Measurements from ENCODE around the gene ZNF680. TPM values are rescaled to one million over a fixed set of nuclear protein-coding genes. Genes with fewer than 3 reads are reported as not detected.

ZNF680 gene
- total RNA-seq, 1 donor from 2014 or later: 9.1 TPM

- H3K27me3 Mint-ChIP-seq (ENCODE audit: unreplicated experiment): no peaks in the 10 kb centered on the region
- H3K27ac Mint-ChIP-seq (ENCODE audit: unreplicated experiment): peak overlapping the region; percentile 99
- H3K4me3 Mint-ChIP-seq (ENCODE audit: unreplicated experiment): peak overlapping the region; percentile 99
- H3K4me1 Mint-ChIP-seq (ENCODE audit: unreplicated experiment): peaks cover 42% of the 10 kb centered on the region
- no peaks in the 10 kb centered on the region for H3K9me3 Mint-ChIP-seq (ENCODE audit: unreplicated experiment)
- peaks cover 6% of the 10 kb centered on the region for H3K36me3 Mint-ChIP-seq (ENCODE audit: unreplicated experiment)
- DNase-seq (ENCODE audit: extremely low spot score, unreplicated experiment): no peak
- no peak for TF ChIP-seq CTCF (IDR thresholded peaks at IDR 0.05)
Observed at GRCh38 chr7:64562256-64562625, 630 bp downstream of the ZNF680 start.

GRCh38 chr7:64559206-64559605 lies 3.7 kb downstream of the ZNF680 start:
- no peak for TF ChIP-seq CTCF (IDR thresholded peaks at IDR 0.05)
- H3K27ac Mint-ChIP-seq (ENCODE audit: unreplicated experiment): peak overlapping the region; percentile 65
- peaks cover 62% of the 10 kb centered on the region for H3K4me1 Mint-ChIP-seq (ENCODE audit: unreplicated experiment)
- H3K4me3 Mint-ChIP-seq (ENCODE audit: unreplicated experiment): no peak overlapping the region
- peaks cover 15% of the 10 kb centered on the region for H3K36me3 Mint-ChIP-seq (ENCODE audit: unreplicated experiment)
- no peak for DNase-seq (ENCODE audit: extremely low spot score, unreplicated experiment)
- no peaks in the 10 kb centered on the region for H3K27me3 Mint-ChIP-seq (ENCODE audit: unreplicated experiment)
- H3K9me3 Mint-ChIP-seq (ENCODE audit: unreplicated experiment): no peaks in the 10 kb centered on the region

GRCh38 chr7:64558781-64559180 lies 4.1 kb downstream of the ZNF680 start:
- Mint-ChIP-seq H3K4me1 (ENCODE audit: unreplicated experiment) (peaks cover 58% of the 10 kb centered on the region), H3K36me3 (ENCODE audit: unreplicated experiment) (peaks cover 15% of the 10 kb centered on the region)

GRCh38 chr7:64558323-64558705 lies 4.6 kb downstream of the ZNF680 start:
- no peak for DNase-seq (ENCODE audit: extremely low spot score, unreplicated experiment)
- Mint-ChIP-seq H3K9me3 (ENCODE audit: unreplicated experiment) (no peaks in the 10 kb centered on the region), H3K36me3 (ENCODE audit: unreplicated experiment) (peaks cover 15% of the 10 kb centered on the region)

More at GRCh38 chr7:64558781-64559180, 4.1 kb downstream of the ZNF680 start:
- Mint-ChIP-seq H3K27me3 (ENCODE audit: unreplicated experiment) (no peaks in the 10 kb centered on the region), H3K27ac (ENCODE audit: unreplicated experiment) (peak overlapping the region; percentile 65), H3K9me3 (ENCODE audit: unreplicated experiment) (no peaks in the 10 kb centered on the region), H3K4me3 (ENCODE audit: unreplicated experiment) (no peak overlapping the region)
- TF ChIP-seq CTCF (IDR thresholded peaks at IDR 0.05): no peak
- no peak for DNase-seq (ENCODE audit: extremely low spot score, unreplicated experiment)

More at GRCh38 chr7:64558323-64558705, 4.6 kb downstream of the ZNF680 start:
- Mint-ChIP-seq H3K27me3 (ENCODE audit: unreplicated experiment) (no peaks in the 10 kb centered on the region), H3K27ac (ENCODE audit: unreplicated experiment) (peak overlapping the region; percentile 65), H3K4me3 (ENCODE audit: unreplicated experiment) (no peak overlapping the region), H3K4me1 (ENCODE audit: unreplicated experiment) (peaks cover 54% of the 10 kb centered on the region)
- no peak for TF ChIP-seq CTCF (IDR thresholded peaks at IDR 0.05)

All from osteocyte (in vitro differentiated cells).